GM21360 (cell line): ENCODE data around the gene COX17.

Experiments used
- ATAC-seq: cut with Tn5 transposase; IDR thresholded peaks from one replicate; pipeline ENCODE4 v1.9.1; 2021; ENCODE audit warnings: mild to moderate bottlenecking, moderate library complexity; ENCODE audit not compliant: unreplicated experiment

Gene COX17

GRCh38 chr3:119625451-119626153 lies 51.6 kb downstream of the COX17 start:
- ATAC-seq, result no peak

- ATAC-seq, result no peak
These were observed 53.0 kb downstream of the COX17 start for GRCh38 chr3:119624002-119624720.

DNA sequence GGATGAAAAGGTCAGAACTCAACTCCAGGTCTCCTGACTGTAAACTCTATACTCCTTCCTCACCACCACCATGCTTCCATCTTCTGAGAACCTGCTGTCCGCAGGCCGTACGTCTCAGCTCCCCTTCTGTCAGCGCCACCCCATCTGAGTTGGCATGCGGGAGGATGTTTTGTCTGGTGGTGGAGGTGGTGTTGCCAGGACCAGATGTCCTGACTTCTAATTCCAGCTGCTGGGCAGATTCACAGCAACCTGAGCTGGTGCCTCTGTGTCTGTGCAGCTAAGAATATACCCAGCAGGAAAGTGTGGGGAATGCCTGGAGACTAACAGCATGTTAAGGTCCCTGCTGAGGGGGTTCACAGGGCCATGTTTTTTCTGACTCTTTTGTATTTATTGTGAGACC lies 56.3 kb downstream of the COX17 start:
- no peak for ATAC-seq
